Muscle of leg (tissue), 11 donors: ENCODE results near the gene FOSL1. TPM values are rescaled to one million over a fixed set of nuclear protein-coding genes. Genes with fewer than 3 reads are reported as not detected.

Experiments used
- DNase-seq: peaks from one replicate; pipeline ENCODE4 v3.0.0; 2013
- H3K27ac ChIP-seq: one replicate; pipeline ENCODE4 v1.5.1; 2013; ENCODE audit warnings: mild to moderate bottlenecking, low read length, control low read depth
- H3K27me3 ChIP-seq: one replicate; pipeline ENCODE4 v1.6.1; 2013; ENCODE audit warnings: low read length; ENCODE audit not compliant: control insufficient read depth, insufficient read depth
- H3K36me3 ChIP-seq: one replicate; pipeline ENCODE4 v1.6.1; 2013; ENCODE audit warnings: low read length; ENCODE audit not compliant: control insufficient read depth, insufficient read depth
- H3K4me1 ChIP-seq: one replicate; pipeline ENCODE4 v1.6.1; 2013; ENCODE audit warnings: low read length; ENCODE audit not compliant: control insufficient read depth, insufficient read depth
- H3K4me3 ChIP-seq: one replicate; pipeline ENCODE4 v1.5.1; 2013; ENCODE audit warnings: low read length, control low read depth
- H3K9me3 ChIP-seq: replicated peaks from 2 replicates; pipeline ENCODE4 v1.6.1; 2013; ENCODE audit warnings: low read depth, low read length; ENCODE audit not compliant: control insufficient read depth
- WGBS: methylation state at CpG from one replicate; pipeline ENCODE4 v1.1.5; 2013; ENCODE audit warnings: missing lambda C conversion rate; ENCODE audit not compliant: insufficient coverage; 5-methylcytosine and 5-hydroxymethylcytosine counted together
- polyA plus RNA-seq, 8 donors: library from polyadenylated mRNA; unstranded; fragments of 120-200 nt; gene quantifications; one replicate each; pipeline versions ENCODE4 v1.2.1 to v1.2.3, GENCODE V29; 2013; ENCODE audit warnings: inconsistent platforms in 1 of 8, low replicate concordance in 1 of 8; ENCODE audit not compliant: insufficient read length in 8 of 8, insufficient read depth in 1 of 8
- total RNA-seq: library from RNA; stranded (reverse); fragments of 120-200 nt; gene quantifications from one replicate; pipeline ENCODE4 v1.2.4, GENCODE V29; 2013

FOSL1 gene
- total and polyA plus RNA-seq, 9 donors, result 0.19 to 0.66 (median 0.46) TPM; not detected in 1

- WGBS, result 60% methylated on average over 17 of the region's 24 CpGs
- peak overlapping the region; percentile 68 for H3K4me3 ChIP-seq
- H3K27ac ChIP-seq, result peak overlapping the region; percentile 85
Observed at GRCh38 chr11:65870706-65871681, 29.2 kb downstream of the FOSL1 start.

GRCh38 chr11:65870307-65870658 is 29.9 kb downstream of the FOSL1 start:
- peaks cover 60% of the 10 kb centered on the region for H3K36me3 ChIP-seq
- DNase-seq, result no peak
- H3K9me3 ChIP-seq, result no peaks in the 10 kb centered on the region
- peak overlapping the region; percentile 13 for H3K27ac ChIP-seq
- 82% methylated on average over 8 of the region's 11 CpGs for WGBS
- H3K4me3 ChIP-seq, result no peak overlapping the region
- H3K4me1 ChIP-seq, result peaks cover 33% of the 10 kb centered on the region
- no peaks in the 10 kb centered on the region for H3K27me3 ChIP-seq

More at GRCh38 chr11:65870706-65871681, 29.2 kb downstream of the FOSL1 start:
- Histone ChIP-seq H3K36me3 (peaks cover 53% of the 10 kb centered on the region), H3K9me3 (no peaks in the 10 kb centered on the region), H3K27me3 (no peaks in the 10 kb centered on the region), H3K4me1 (peaks cover 33% of the 10 kb centered on the region)
- peak; percentile 61 for DNase-seq

GRCh38 chr11:65869643-65870306 is 30.4 kb downstream of the FOSL1 start:
- peaks cover 65% of the 10 kb centered on the region for H3K36me3 ChIP-seq
- WGBS, result 79% methylated on average over 14 of the region's 24 CpGs
- no peak overlapping the region for H3K27ac ChIP-seq

GRCh38 chr11:65868907-65869306 is 31.3 kb downstream of the FOSL1 start:
- no CpG with 5 or more reads among the region's 3 CpGs for WGBS

More at GRCh38 chr11:65869643-65870306, 30.4 kb downstream of the FOSL1 start:
- Histone ChIP-seq H3K9me3 (no peaks in the 10 kb centered on the region), H3K27me3 (no peaks in the 10 kb centered on the region), H3K4me1 (peaks cover 33% of the 10 kb centered on the region), H3K4me3 (no peak overlapping the region)
- DNase-seq, result no peak

GRCh38 chr11:65868076-65868667 is 32.0 kb downstream of the FOSL1 start:
- peaks cover 26% of the 10 kb centered on the region for H3K4me1 ChIP-seq
- DNase-seq, result no peak
- peaks cover 81% of the 10 kb centered on the region for H3K36me3 ChIP-seq
- 73% methylated on average over 13 of the region's 19 CpGs for WGBS
- H3K4me3 ChIP-seq, result no peak overlapping the region
- no peaks in the 10 kb centered on the region for H3K9me3 ChIP-seq
- H3K27ac ChIP-seq, result no peak overlapping the region
- no peaks in the 10 kb centered on the region for H3K27me3 ChIP-seq

More at GRCh38 chr11:65868907-65869306, 31.3 kb downstream of the FOSL1 start:
- no peak overlapping the region for H3K4me3 ChIP-seq
- no peaks in the 10 kb centered on the region for H3K27me3 ChIP-seq
- peaks cover 31% of the 10 kb centered on the region for H3K4me1 ChIP-seq
- DNase-seq, result no peak
- H3K36me3 ChIP-seq, result peaks cover 74% of the 10 kb centered on the region
- no peak overlapping the region for H3K27ac ChIP-seq
- H3K9me3 ChIP-seq, result no peaks in the 10 kb centered on the region

- no peaks in the 10 kb centered on the region for H3K9me3 ChIP-seq
- H3K36me3 ChIP-seq, result peaks cover 88% of the 10 kb centered on the region
- peaks cover 26% of the 10 kb centered on the region for H3K4me1 ChIP-seq
- no peaks in the 10 kb centered on the region for H3K27me3 ChIP-seq
- H3K27ac ChIP-seq, result no peak overlapping the region
- WGBS, result 56% methylated on average over 16 of the region's 29 CpGs
- no peak for DNase-seq
- no peak overlapping the region for H3K4me3 ChIP-seq
Observed at GRCh38 chr11:65867284-65868071, 32.7 kb downstream of the FOSL1 start.

GRCh38 chr11:65866509-65867283 is 33.5 kb downstream of the FOSL1 start:
- peaks cover 28% of the 10 kb centered on the region for H3K4me1 ChIP-seq
- no peak overlapping the region for H3K27ac ChIP-seq
- H3K27me3 ChIP-seq, result no peaks in the 10 kb centered on the region
- WGBS, result 72% methylated on average over 21 of the region's 21 CpGs
- peak; percentile 6 for DNase-seq
- H3K36me3 ChIP-seq, result peaks cover 96% of the 10 kb centered on the region
- H3K4me3 ChIP-seq, result no peak overlapping the region
- no peaks in the 10 kb centered on the region for H3K9me3 ChIP-seq

GRCh38 chr11:65865550-65866172 is 34.5 kb downstream of the FOSL1 start:
- 72% methylated on average over 4 of the region's 9 CpGs for WGBS
- Histone ChIP-seq H3K27ac (no peak overlapping the region), H3K9me3 (no peaks in the 10 kb centered on the region), H3K36me3 (peaks cover 90% of the 10 kb centered on the region), H3K4me1 (peaks cover 27% of the 10 kb centered on the region), H3K27me3 (no peaks in the 10 kb centered on the region), H3K4me3 (no peak overlapping the region)
- peak; percentile 18 for DNase-seq
